Measurements from ENCODE around the gene RNF123. TPM values are rescaled to one million over a fixed set of nuclear protein-coding genes. Genes with fewer than 3 reads are reported as not detected.
"Not testable (repeated sequence)": the region's sequence is repeated elsewhere in the genome, so short reads cannot be mapped to it uniquely, and the experiment has no call there.

Gene RNF123
- total RNA-seq, 1 donor from 2014 or later = 23.2 TPM

DNA sequence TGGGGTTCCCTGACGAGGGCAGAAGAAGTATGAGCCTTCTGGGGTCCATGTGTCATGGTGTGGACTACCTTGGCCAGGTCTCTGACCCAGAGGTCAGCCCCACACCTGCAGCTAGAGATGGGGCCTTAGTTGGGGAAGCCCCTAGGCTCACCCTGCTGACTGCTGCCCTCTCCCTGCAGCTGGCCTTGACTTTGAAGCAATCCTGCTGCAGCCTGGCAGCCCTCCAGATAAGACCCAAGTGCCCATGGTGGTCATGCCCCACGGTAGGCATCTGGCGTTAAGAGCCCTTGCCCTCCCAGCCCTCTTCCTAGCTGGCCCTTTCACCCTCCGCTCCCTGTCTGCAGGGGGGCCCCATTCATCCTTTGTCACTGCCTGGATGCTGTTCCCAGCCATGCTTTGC is 7.8 kb upstream of the RNF123 start:
- DNase-seq = no peak

DNA sequence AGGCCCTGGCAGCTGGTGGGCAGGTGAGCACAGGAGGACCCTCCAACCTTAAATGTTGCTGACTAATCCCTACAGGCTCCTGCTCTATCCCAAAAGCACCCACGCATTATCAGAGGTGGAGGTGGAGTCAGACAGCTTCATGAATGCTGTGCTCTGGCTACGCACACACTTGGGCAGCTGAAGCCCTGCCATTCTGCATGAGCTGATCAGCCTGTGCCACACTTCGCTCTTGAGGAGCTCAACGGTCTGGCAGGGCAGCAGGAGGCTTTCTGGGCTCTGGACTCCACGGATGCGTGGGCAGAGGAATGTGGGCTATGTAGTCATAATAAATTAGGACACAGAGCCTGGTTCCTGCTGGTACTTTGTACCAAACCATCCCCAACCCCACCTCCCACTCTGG is 6.2 kb upstream of the RNF123 start:
- DNase-seq = no peak

DNA sequence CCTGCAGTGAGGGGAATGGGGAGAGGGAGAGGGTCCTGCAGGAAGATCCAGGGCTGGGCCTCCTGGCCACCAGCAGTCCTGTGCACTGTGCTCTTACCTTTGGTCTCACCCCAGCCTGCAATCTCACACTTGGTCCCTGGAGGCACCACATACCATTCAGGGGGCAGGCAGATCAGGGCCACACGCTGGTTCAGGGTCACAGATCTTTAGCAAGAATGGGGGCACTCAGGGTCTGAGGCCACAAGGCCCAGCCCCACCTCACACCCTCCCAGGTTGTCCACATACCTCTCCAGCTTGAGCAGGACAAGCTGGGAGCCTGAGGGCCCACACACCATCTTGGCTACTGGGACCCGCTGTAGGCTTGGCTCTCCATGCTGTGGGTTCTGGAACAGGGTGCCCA is 4.9 kb upstream of the RNF123 start:
- DNase-seq = not testable (repeated sequence)

DNA sequence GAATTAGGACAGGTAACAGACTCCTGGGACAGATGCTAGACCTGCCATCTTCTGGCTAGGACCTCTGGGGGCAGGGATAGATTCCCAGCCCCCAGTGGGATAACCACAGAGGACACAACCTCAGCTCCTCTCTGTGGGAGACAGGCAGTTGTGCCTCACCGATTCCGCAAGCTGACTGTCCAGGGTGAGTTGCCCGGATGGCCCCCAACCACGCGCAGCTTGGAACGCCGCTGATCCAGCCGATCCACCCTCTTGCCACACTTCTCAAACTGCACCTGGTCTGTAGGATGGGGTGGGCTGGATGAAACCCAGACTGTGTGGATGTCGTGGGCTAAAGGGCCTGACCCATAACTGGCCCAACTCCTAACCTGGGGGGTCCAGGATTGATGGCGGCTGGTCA is 4.3 kb upstream of the RNF123 start:
- DNase-seq = not testable (repeated sequence)

DNA sequence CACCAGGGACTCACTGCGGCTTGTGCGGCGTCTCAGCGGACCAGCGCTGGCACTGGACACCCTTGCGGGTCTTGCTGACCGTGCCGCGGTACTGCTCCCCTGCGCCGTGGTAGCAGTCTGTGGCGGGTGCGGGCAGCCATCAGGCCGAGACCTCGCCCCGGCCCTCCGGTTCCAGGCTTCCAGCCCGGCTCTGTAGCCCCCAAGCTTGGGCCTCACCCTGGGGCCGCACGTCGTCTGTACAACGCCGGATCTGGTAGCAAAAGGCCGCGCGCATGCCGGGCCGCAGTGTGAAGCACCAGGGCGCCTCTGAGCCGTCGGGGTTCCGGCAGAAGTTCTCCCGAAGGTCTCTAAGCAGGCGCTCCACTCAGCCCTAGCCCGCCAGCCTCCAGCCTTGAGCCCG is 3.5 kb upstream of the RNF123 start:
- not testable (repeated sequence) for DNase-seq

DNA sequence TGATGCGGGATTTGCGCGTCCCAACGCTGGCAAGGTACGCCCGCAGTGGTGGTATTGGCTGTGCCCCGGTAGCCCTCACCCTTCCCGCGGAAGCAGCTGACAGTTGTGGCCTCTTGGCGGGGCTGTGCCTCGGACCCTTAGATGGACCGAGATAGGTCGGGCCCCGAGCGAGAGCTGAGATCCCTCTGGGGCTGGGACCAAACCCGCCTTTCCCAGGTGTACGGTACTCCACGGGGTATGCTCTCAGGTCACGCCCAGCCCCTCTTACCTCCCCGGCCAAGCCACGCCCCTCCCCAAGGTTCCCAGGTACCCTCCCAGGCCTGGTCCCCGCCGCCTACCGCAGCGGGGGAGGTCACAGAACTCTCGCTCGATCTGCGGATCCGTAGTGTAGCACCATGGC is 3.0 kb upstream of the RNF123 start:
- DNase-seq = not testable (repeated sequence)

DNA sequence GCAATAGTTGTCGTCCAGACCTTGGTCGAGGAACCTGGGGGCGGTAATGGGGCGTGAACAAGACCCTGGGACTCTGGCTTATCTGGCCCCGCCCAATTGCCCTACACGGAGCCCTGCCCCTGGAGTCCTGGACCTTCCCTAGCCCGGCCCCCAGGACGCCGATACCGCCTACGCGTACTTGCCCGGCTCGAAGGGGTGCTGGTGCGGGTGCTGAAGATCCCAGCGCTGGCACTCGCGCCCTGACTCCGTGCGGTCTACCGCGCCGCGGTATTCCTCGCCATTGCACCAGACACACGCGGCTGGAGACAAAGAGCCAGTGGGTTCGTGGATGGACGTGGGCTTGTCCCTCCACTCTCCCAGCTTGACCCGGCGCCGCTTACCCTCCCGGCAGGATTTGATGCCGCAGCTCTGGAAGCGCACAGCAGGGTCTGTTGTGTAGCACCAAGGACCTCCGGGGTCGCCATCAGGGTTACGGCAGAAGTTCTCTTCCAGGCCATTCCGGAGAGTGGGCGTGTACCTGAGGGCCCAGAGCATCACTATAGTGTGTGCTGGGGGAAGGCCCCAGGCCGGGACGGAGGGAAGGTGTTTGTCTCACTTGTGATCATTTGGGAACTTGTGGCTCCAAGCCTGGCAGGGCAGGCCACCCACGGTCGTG is 2.5 kb upstream of the RNF123 start:
- DNase-seq = not testable (repeated sequence)

DNA sequence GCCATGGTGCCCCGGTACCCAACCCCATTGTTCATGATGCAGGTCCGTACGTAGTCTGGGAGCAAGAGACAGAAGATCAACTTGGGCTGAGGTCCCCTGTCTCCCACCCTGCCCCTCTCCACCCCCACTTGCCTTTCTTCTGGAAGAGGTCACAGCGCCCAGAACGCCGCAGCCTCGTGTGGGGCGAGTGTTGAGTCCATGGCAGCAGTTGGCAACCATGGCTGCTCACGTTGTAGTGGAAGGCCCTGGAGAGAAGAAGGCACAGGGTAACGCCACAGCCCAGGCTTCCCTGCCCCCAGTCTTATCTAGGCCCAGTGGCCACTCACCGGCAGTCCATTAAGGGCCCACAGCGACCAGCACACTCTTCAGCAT is 1.9 kb upstream of the RNF123 start:
- not testable (repeated sequence) for DNase-seq

DNA sequence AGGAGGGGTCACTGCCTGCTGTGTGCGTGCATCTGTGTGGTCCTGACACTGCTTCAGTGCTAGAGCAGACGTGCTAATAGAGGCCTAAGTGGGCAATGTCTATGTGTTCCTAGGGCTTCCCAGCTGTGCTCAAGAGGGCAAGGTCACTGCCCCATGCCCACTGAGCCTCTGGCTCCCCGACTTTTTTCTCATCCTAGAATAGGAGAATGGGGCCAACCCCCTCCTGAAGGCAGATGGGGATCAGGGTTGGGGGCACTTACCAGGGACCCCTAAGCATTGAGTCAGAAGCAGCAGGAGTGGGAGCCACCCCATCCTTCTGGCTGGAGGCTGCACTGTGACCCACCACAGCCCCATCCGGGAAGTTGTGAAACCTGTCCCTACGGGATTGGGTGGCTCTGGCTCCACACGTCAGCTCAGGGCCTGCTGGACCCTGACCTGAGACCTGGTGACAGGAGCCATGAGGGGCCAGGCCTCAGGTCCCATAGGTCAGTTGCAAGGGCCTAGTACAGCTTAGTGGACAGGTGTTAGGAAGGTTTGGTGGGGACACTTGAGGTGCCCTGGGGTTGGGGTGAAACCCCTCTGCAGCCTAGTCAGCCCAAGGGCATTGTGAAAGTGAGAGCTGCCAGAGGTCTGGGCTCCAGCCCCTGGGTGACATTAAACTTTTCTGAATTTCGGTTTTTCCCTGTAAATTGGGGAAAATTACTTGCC is 865 bp upstream of the RNF123 start:
- DNase-seq = not testable (repeated sequence)

DNA sequence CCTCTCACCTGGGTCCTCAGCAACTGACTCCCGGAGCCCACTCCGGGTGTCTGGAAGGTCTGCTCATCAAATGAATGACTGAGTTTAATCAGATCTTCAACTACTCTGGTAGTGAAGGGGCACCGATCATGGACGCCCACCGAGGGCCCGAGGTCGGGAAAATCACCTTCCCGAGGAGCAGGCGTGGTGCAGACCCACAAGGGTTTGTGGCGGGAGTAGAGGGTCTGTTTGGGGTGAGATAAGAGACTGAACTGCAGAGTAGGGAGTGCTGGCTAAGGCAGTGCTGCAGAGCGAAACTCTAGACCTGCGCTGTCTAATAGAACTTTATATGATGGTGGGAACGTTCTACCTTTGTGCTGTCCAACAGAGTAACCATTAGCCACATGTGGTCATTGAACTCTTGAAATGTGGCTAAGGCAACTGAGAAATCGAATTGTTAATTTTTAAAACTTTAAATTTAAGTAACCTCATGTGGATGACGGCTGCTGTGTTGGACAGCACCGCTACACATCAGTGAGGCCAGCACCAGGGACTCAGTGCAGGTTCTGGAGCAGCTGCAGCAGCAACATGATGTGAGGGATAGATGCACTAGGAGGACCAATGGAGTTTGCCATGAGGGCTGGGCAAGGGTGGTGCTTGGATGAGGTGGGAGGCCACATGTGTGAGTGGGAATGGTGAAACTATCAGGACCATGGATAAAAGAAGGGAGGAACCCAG is 709 bp downstream of the RNF123 start:
- not testable (repeated sequence) for DNase-seq

DNA sequence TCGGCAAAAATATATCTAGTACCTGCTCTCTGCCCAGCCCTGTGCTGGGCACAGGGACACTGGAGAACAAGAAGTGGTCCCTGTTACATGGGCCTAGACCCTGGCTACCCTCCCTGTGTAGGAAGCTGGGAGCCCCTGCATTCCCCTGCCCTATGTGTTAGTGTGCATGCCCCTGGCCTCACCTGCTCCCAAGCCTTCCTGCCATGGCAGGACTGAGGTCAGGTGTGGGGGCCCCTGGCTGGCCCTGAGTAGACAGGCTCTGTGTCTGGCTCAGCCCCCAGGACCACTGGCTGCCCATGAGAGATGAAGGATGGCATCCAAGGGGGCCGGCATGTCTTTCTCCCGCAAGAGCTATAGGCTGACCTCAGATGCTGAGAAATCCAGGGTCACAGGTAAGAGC is 1.5 kb downstream of the RNF123 start:
- DNase-seq = not testable (repeated sequence)

DNA sequence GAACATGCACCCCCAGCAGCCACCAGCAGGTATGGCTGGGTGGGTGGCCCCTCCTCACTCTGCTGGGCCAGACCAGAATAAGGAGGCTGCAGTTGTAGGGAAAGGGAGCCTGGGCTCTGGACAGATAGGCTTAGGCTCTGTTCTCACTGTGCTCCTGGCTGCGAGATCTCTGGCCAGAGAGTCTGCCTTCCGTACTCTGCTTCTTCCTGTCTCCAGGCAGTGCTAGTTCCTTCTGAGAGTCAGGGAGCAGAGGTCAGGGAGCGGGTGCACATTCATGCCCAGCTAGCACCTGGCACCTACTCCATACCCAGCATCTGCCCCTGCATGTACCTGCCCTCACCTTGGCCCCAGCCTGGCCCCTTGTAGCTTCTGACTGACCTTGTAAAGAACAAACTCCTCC is 2.1 kb downstream of the RNF123 start:
- not testable (repeated sequence) for DNase-seq

DNA sequence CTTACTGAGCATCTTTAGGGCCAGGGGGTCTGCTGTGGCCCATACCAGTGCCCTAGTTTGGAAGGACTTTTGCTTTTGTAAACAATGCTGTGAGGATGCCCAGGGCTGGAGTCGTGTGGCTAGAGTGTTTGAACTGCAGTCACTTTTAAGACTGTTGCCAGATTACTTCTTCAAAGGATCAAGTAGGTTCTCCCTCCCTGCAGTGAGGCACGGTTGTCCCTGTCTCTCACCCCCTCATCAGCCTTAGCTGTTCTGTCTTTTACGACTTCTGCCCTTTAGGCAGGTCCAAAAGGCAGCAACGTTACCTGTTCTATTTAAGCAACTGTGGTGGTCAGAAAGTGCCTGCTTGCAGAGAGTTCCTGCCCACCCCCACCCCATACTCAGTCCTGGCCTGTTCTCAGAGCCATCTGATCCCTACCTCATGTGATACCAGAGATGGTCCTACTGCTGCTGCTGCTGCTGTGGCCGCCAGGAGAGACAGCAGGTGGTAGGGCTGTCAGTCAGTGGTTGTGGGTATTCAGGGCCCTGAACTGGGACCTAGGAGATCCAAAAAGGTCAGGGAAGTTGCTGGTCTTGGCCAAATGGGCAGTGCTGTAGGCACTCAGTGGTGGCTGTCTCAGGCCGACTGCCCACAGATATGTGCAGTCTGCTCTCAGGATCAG is 5.2 kb downstream of the RNF123 start:
- DNase-seq = not testable (repeated sequence)

DNA sequence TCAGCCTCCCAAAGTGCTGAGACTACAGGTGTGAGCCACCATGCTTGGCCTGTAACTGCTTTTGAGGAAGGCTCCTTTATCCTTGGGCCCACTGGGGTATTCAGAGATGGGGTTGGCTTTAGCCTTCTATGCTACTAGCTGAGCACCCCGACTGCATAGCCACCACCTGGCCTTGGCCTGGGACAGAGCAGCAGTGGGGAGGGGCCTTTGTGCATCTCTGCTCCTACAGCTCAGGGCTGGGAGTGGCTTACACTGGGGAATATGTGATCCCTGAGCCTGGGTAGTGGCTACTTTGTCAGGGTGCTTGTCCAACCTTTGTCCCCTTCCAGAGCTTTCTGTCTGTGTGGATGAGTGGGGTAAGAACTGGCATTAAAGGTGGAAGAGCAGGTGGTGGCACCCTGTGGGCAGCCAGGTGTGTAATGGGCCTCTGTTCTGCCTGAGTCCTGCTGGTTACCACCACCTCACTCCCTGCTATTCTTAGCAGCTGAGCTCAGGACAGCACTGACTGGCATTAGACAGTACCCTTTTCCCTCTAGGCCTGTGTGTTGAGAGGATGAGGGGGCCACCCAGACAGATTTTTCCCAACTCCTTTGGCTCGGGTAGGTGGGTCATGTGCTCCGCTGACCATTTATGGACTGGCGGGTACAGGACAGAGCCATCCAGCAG is 6.1 kb downstream of the RNF123 start:
- not testable (repeated sequence) for DNase-seq

DNA sequence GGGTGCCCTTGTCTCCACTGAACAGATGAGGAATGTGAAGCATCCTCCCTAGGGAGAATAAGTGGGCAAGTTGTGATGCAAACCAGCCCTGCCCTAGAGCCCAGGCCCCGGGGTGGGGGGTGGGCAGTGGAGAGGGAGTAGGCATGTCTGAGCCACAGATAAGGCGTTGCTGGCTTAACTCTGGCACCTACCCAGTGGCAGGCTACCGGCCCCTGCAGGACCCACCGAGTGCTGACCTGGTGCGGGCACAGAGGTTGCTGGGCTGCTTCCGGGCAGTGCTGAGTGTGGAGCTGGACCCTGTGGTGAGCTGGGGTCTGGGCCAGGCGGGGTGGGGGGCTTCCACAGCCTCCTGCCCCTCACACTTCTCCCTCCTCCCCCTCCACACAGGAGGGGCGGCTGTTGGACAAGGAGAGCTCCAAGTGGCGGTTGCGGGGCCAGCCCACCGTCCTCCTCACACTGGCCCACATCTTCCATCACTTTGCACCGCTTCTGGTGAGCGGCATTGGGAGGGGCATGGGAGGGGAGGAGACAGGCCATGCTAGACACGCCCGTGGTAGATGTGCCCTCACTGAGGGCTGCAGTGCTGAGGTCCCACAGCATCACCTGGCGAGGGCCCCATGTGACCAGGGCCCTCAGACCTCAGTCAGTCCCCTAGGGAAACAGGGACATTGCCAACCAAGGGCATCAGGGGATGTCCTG is 10.1 kb downstream of the RNF123 start:
- no peak for DNase-seq

DNA sequence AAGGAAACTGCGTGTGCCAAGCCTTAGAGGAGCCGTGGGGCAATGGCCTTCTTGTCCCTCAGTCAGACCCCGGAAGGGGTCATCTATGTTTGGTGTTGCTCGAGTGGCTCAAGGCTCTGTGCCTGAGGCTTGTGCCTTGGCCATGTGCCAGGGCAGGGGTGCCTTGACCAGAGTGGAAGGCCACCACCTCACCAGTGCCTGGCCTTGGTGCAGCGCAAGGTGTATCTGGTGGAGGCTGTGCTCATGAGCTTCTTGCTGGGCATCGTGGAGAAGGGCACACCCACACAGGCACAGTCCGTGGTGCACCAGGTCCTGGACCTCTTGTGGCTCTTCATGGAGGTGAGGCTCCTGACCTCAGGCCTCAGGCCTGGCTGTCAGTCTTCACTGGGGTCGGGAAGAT is 10.7 kb downstream of the RNF123 start:
- DNase-seq = no peak

DNA sequence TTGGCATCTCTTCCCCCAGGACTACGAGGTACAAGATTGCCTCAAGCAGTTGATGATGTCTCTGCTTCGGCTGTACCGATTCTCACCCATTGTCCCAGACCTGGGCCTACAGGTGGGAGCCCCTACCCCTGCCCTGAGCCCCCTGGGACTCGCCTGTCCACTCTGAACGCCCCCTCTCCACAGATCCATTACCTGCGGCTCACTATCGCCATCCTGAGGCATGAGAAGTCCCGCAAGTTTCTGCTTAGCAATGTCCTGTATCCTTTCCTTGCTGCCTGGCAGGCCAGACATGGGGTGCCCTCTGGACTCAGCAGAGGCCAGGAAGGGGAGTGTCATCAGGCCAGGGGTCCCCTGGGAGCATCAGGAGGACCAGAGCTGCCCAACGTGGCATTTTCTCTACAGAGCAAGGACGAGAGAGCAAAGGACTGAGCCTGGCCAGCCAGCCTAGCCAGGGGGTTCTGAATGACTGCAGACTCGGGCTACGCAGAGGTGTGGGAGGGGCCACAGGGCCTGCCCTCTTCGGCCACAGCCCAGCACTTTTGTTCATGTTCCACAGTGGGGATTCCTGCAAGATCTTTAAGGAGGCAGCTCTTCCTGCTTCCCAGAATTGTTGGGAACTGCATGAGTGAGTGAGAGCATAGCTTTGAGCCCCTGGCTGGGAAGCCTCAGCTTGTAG is 11.2 kb downstream of the RNF123 start:
- no peak for DNase-seq

DNA sequence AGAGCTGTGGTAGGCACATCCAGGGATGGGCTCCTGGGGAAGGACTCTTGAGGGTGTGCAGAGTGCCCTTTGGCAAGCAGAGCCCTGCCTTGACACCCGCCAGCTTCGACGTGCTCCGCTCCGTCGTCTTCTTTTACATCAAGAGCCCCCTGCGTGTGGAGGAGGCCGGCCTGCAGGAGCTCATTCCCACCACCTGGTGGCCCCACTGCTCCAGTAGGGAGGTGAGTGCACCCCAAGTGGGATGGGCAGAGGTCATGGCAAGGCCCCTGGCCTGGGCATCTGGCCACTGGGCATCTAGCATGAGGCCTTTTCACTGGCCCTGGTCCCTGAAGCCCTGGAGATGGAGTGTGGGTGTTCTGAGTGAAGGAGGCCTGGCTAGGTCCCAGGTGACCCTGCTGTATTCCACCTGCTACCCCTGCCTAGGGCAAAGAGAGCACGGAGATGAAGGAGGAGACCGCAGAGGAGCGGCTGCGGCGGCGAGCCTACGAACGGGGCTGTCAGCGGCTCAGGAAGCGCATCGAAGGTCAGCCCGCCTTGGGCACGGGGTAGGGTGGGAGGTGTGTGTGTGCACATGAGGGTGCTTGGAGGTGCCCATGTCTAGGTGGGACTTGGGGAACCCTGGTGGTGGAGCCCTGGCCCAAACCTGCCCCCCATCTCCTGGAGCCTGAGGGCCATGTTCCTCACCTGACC is 12.2 kb downstream of the RNF123 start:
- DNase-seq = no peak

DNA sequence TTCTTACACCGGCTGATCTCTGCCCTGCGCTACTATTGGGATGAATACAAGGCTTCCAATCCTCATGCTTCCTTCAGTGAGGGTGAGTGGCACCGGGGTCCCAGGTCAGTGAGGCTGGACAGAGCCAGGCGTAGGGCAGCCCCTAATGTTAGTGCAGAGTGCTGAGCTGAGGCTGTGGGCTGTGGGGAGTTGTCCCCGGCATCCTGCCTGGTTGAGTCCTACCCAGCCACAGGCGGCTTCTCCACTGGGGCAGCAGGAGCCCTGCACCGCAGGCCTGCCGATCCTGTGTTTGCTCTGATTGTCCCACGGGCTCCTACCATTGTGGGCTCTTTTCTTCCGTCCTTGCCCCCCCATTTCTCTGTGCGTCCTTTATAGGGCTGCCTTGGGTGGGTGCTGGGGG is 13.3 kb downstream of the RNF123 start:
- DNase-seq = no peak

DNA sequence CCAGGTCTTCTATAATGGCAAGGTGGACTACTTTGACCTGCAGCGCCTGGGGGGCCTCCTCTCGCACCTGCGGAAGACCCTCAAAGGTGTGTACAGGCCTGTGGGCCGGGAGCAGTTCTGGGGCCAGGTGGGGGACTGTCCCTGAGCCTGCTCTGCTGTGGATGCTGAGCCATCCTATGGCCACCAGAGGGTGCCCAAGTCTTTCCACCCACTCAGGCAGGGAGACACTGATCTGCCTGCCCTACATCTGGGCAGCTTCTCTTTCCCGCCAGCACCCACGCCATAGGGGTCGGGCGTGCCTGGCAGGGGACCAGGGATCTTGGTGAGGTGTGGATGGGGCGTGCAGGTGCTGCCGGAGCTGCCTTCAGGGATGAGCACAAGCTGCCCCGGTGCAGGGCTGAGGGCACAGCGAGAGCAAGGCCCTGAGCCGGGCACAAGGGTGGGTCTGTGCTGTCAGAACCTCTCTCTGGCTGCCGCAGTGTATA is 14.1 kb downstream of the RNF123 start:
- DNase-seq = peak; percentile 40
